ENCODE data around the gene CMTM6. TPM values are rescaled to one million over a fixed set of nuclear protein-coding genes. Genes with fewer than 3 reads are reported as not detected.

CMTM6 gene
- polyA plus RNA-seq, 1 of the 3 experiments (the other 2 are of a cell fraction): 29.8 TPM

DNA sequence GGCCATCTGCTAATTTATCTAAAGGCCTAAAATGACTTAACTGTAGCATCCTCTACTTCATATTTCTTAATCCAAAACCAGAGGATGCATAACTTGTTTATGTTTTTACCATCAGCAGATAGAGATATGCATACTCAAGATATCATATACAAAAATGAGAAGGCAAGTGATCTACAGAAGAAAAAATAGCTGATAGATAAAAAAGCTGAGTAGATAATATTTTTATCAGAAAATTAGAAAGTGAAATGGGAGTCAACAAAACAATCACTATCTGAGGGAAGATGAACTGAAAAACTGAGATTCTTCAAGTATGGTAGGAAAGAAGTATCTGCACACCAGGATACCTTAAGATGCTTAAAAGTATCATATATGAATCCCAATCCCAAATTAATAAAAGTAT lies 42.7 kb upstream of the CMTM6 start (continued):
- TF ChIP-seq, protein P1, sequence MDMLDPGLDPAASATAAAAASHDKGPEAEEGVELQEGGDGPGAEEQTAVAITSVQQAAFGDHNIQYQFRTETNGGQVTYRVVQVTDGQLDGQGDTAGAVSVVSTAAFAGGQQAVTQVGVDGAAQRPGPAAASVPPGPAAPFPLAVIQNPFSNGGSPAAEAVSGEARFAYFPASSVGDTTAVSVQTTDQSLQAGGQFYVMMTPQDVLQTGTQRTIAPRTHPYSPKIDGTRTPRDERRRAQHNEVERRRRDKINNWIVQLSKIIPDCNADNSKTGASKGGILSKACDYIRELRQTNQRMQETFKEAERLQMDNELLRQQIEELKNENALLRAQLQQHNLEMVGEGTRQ (IDR thresholded peaks at IDR 0.05; ENCODE audit: borderline replicate concordance, low read depth, low read length): no peak
- no peak for TF ChIP-seq JUND (IDR thresholded peaks at IDR 0.05)
- no peak for TF ChIP-seq FOSL2 (IDR thresholded peaks at IDR 0.05; ENCODE audit: borderline replicate concordance, low read depth)
- TF ChIP-seq, protein P2, sequence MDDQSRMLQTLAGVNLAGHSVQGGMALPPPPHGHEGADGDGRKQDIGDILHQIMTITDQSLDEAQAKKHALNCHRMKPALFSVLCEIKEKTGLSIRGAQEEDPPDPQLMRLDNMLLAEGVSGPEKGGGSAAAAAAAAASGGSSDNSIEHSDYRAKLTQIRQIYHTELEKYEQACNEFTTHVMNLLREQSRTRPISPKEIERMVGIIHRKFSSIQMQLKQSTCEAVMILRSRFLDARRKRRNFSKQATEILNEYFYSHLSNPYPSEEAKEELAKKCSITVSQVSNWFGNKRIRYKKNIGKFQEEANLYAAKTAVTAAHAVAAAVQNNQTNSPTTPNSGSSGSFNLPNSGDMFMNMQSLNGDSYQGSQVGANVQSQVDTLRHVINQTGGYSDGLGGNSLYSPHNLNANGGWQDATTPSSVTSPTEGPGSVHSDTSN (IDR thresholded peaks at IDR 0.05): no peak
- no peak for TF ChIP-seq ZBTB33 (IDR thresholded peaks at IDR 0.05; ENCODE audit: borderline replicate concordance, low read depth)
- TF ChIP-seq MXI1 (IDR thresholded peaks at IDR 0.05; ENCODE audit: low read depth, low read length): no peak
- TF ChIP-seq NRF1 (IDR thresholded peaks at IDR 0.05; ENCODE audit: low read depth, low read length): no peak
- TF ChIP-seq YY1 (IDR thresholded peaks at IDR 0.05; ENCODE audit: low read depth): no peak
- TF ChIP-seq EZH2phosphoT487 (IDR thresholded peaks at IDR 0.05; ENCODE audit: borderline replicate concordance, low read depth): no peak
- TF ChIP-seq CTCF (IDR thresholded peaks at IDR 0.05): no peak
- TF ChIP-seq TAF1 (IDR thresholded peaks at IDR 0.05; ENCODE audit: borderline replicate concordance, low read depth, low read length): no peak

DNA sequence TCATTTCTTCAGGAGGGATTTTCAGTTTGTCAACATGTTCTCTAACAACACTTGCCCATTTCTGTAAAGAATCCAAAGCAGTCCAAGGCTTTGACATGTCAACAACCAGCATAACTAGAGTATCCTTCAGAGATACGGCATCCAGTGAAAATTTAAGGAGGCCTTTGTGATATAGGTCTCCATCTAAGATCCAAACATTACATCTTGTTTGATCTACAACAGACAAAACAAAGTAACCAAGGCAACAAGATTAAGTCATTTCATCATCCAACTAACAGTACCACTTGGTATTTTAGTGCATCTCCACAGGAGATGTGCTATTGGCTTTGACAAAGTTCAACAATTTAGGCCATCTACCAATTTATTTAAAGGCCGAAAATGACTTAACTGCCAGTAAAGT lies 42.2 kb upstream of the CMTM6 start:
- CTCF ChIA-PET: no interaction called here

More for the DNA sequence above, 42.2 kb upstream of the CMTM6 start:
- no peaks in the 10 kb centered on the region for H3K27me3 ChIP-seq (ENCODE audit: insufficient read depth)
- H3K4me2 ChIP-seq: no peak overlapping the region
- no peaks in the 10 kb centered on the region for H3K9me3 ChIP-seq
- H3K9ac ChIP-seq: no peak overlapping the region
- peaks cover 7% of the 10 kb centered on the region for H4K20me1 ChIP-seq (ENCODE audit: insufficient read depth)
- no peak overlapping the region for H3K27ac ChIP-seq (ENCODE audit: low read depth in 2 of 2, low read length in 1 of 2)
- POLR2A ChIA-PET: no interaction called here
- H3K4me1 ChIP-seq (ENCODE audit: control insufficient read depth in 1 of 2, insufficient read depth in 2 of 2, low read depth in 1 of 2, low read length in 1 of 2): no peaks in the 10 kb centered on the region
- H3F3A ChIP-seq (replicated peaks; ENCODE audit: insufficient read depth): no peaks in the 10 kb centered on the region
- H2AFZ ChIP-seq (ENCODE audit: low read depth): no peak overlapping the region
- no peak for TF ChIP-seq EZH2phosphoT487 (IDR thresholded peaks at IDR 0.05; ENCODE audit: borderline replicate concordance, low read depth)
- TF ChIP-seq MXI1 (IDR thresholded peaks at IDR 0.05; ENCODE audit: low read depth, low read length): no peak
- TF ChIP-seq TCF12 (IDR thresholded peaks at IDR 0.05): no peak
- TF ChIP-seq MEF2A (IDR thresholded peaks at IDR 0.05; ENCODE audit: borderline replicate concordance, low read depth): no peak
- TF ChIP-seq FOXJ3 (CRISPR knock-in tag; IDR thresholded peaks at IDR 0.05): no peak
- no peak for TF ChIP-seq REST (IDR thresholded peaks at IDR 0.05; ENCODE audit: low read depth, low read length)
- no peak for TF ChIP-seq CTCF (IDR thresholded peaks at IDR 0.05)
- WGBS (ENCODE audit: low lambda C conversion rate): 91% methylated on average over 2 of the region's 2 CpGs
- no peak for DNase-seq
- no peaks in the 10 kb centered on the region for H3K9me2 ChIP-seq
- H3K36me3 ChIP-seq (replicated peaks in 1 of 2; ENCODE audit: control insufficient read depth in 1 of 2, insufficient read depth in 2 of 2, low read length in 1 of 2): peaks cover 3 to 20% of the 10 kb centered on the region in 2 experiments
- no peak overlapping the region for H3K4me3 ChIP-seq (ENCODE audit: low read depth in 2 of 2, low read length in 1 of 2)
- peaks cover 73% of the 10 kb centered on the region for H3K79me2 ChIP-seq (ENCODE audit: insufficient read depth)
